T-cell (primary cell): ENCODE data around the gene SEPHS1. TPM values are rescaled to one million over a fixed set of nuclear protein-coding genes. Genes with fewer than 3 reads are reported as not detected.
A peak's percentile ranks its signal among the peaks of the same experiment; 100 is the strongest.
"Not testable (repeated sequence)": the region's sequence is repeated elsewhere in the genome, so short reads cannot be mapped to it uniquely, and the experiment has no call there.

ENCODE experiments used
- ATAC-seq, 4 experiments: fragments of 200-7000 bp in 3 of 4; fragments of 150-1000 bp in 1 of 4; cut with Tn5 transposase; replicated peaks in 1 of 4; 1 replicate in 3 of 4; 2 replicates in 1 of 4; pipeline ENCODE4 v1.10.0; 2021; ENCODE audit warnings: moderate library complexity in 3 of 4, mild to moderate bottlenecking in 2 of 4, moderate number of reproducible peaks in 1 of 4
- CTCF ChIA-PET, 2 donors: fragments of 300-600 bp; sonication (Branson Sonifier 250); formaldehyde crosslinking; loops; one replicate each; lab custom pipeline; 2022; ENCODE audit warnings: antibody characterized with exemption in 2 of 2; lab: Charles Lee
- POLR2A ChIA-PET, 2 donors: fragments of 300-600 bp; sonication (Branson Sonifier 250); formaldehyde crosslinking; loops; one replicate each; lab custom pipeline; 2022; ENCODE audit warnings: antibody characterized with exemption in 2 of 2; lab: Charles Lee
- DNase-seq, 35 experiments: peaks; one replicate each; pipeline versions ENCODE4 v3.0.0 to v3.0.0-alpha.2; 2013 to 2023
- H3K27ac ChIP-seq: one replicate; pipeline ENCODE4 v1.5.1; 2013; ENCODE audit warnings: low read length
- H3K27me3 ChIP-seq, 2 experiments: replicated peaks in 1 of 2; 1 replicate in 1 of 2; 2 replicates in 1 of 2; pipeline versions ENCODE4 v1.6.1 to v1.7.0; 2013; ENCODE audit warnings: low read length in 1 of 2, mixed read lengths in 1 of 2; ENCODE audit not compliant: control insufficient read depth in 2 of 2, insufficient read depth in 2 of 2; ENCODE audit errors: extremely low read depth in 1 of 2
- H3K36me3 ChIP-seq, 2 donors: 1 replicate in 1 of 2; 2 replicates in 1 of 2; pipeline versions ENCODE4 v1.6.1 to v1.7.0; 2013; ENCODE audit warnings: low read length in 1 of 2; ENCODE audit not compliant: control insufficient read depth in 2 of 2, insufficient read depth in 1 of 2; ENCODE audit errors: extremely low read depth in 1 of 2
- H3K4me1 ChIP-seq, 2 experiments: 1 replicate in 1 of 2; 2 replicates in 1 of 2; pipeline versions ENCODE4 v1.6.1 to v1.7.0; 2013; ENCODE audit warnings: low read length in 2 of 2, mixed read lengths in 1 of 2; ENCODE audit not compliant: insufficient read depth in 2 of 2, control insufficient read depth in 1 of 2; ENCODE audit errors: extremely low read depth in 1 of 2
- H3K4me3 ChIP-seq, 2 donors: 1 replicate in 1 of 2; 2 replicates in 1 of 2; pipeline versions ENCODE4 v1.5.1 to v1.7.0; 2013; ENCODE audit warnings: mild to moderate bottlenecking in 2 of 2, low read length in 1 of 2, moderate library complexity in 1 of 2; ENCODE audit not compliant: control insufficient read depth in 1 of 2; ENCODE audit errors: extremely low read depth in 1 of 2
- H3K9me3 ChIP-seq: 2 replicates; pipeline ENCODE4 v1.7.0; 2013
- H3K27ac Mint-ChIP-seq, 2 donors: one replicate each; pipeline ENCODE4 v1.8.0; 2020 to 2021; ENCODE audit warnings: mild to moderate bottlenecking in 2 of 2, mixed read lengths in 2 of 2
- H3K27me3 Mint-ChIP-seq, 2 donors: one replicate each; pipeline ENCODE4 v1.8.0; 2021 to 2022; ENCODE audit warnings: mixed read lengths in 2 of 2
- H3K36me3 Mint-ChIP-seq: one replicate; pipeline ENCODE4 v1.8.0; 2021; ENCODE audit warnings: mixed read lengths
- H3K4me1 Mint-ChIP-seq, 3 donors: one replicate each; pipeline ENCODE4 v1.8.0; 2020 to 2022; ENCODE audit warnings: mixed read lengths in 3 of 3, mild to moderate bottlenecking in 1 of 3
- H3K4me3 Mint-ChIP-seq, 3 donors: one replicate each; pipeline ENCODE4 v1.8.0; 2020 to 2022; ENCODE audit warnings: mild to moderate bottlenecking in 3 of 3, mixed read lengths in 3 of 3, moderate library complexity in 3 of 3
- H3K9me3 Mint-ChIP-seq, 3 donors: one replicate each; pipeline ENCODE4 v1.8.0; 2020 to 2022; ENCODE audit warnings: mixed read lengths in 3 of 3
- WGBS: methylation state at CpG from one replicate; pipeline ENCODE4 v1.1.5; 2013; ENCODE audit warnings: missing lambda C conversion rate; ENCODE audit not compliant: insufficient coverage; 5-methylcytosine and 5-hydroxymethylcytosine counted together
- total RNA-seq, 35 experiments: library from RNA in 6 of 35; stranded (reverse) in 6 of 35; fragments of 120-200 nt in 1 of 35; gene quantifications; one replicate each; pipeline versions ENCODE4 v1.2.1 to v1.2.4 and lab custom pipeline; 2013 to 2026

SEPHS1 gene
- total RNA-seq, 5 donors from 2014 or later (not counting 1 experiment from before 2014, with no cell fraction given): 24.0 to 34.6 (median 29.2) TPM

- H3K27me3 Mint-ChIP-seq, H3K27ac Mint-ChIP-seq, H3K27ac ChIP-seq, ATAC-seq, H3K4me3 ChIP-seq, H3K4me3 Mint-ChIP-seq, H3K9me3 Mint-ChIP-seq, H3K4me1 ChIP-seq, H3K27me3 ChIP-seq, H3K4me1 Mint-ChIP-seq, H3K36me3 ChIP-seq, DNase-seq, H3K9me3 ChIP-seq: not testable (repeated sequence)
- ChIA-PET CTCF (interaction anchor here in 1 of 2 donors (0.7 kb wide), 1 partner anchor 19 kb away, joined by 4 read pairs; no protein-coding TSS in a partner anchor), POLR2A (interaction anchor here in 1 of 2 donors (0.6 kb wide), 1 partner anchor 36 kb away, joined by 3 read pairs; no protein-coding TSS in a partner anchor)
- peaks cover 23% of the 10 kb centered on the region for H3K36me3 Mint-ChIP-seq
- 100% methylated on average over 4 of the region's 6 CpGs for WGBS
Measured at GRCh38 chr10:13282348-13282747, 65.7 kb downstream of the SEPHS1 start.

- Histone ChIP-seq H3K36me3 (peaks cover 2 to 3% of the 10 kb centered on the region in 2 donors), H3K4me3 (no peak overlapping the region), H3K27ac (no peak overlapping the region), H3K27me3 (no peaks in the 10 kb centered on the region), H3K9me3 (no peaks in the 10 kb centered on the region), H3K4me1 (no peaks in the 10 kb centered on the region)
- ChIA-PET POLR2A (interaction anchor here in 1 of 2 donors (0.6 kb wide), 1 partner anchor 12 kb away, joined by 10 read pairs; no protein-coding TSS in a partner anchor), CTCF (interaction anchor here in 1 of 2 donors (0.7 kb wide), 1 partner anchor 9 kb away, joined by 6 read pairs; no protein-coding TSS in a partner anchor)
- Mint-ChIP-seq H3K4me3 (no peak overlapping the region), H3K27ac (no peak overlapping the region), H3K4me1 (peaks cover under 1 to 1% (median 1%) of the 10 kb centered on the region in 3 donors), H3K9me3 (no peaks in the 10 kb centered on the region), H3K27me3 (no peaks in the 10 kb centered on the region), H3K36me3 (peaks cover 12% of the 10 kb centered on the region)
- ATAC-seq (no peak), DNase-seq (no peak)
- 100% methylated on average over 1 of the region's 4 CpGs for WGBS
Measured at GRCh38 chr10:13276749-13277365, 71.2 kb downstream of the SEPHS1 start.

- WGBS: 100% methylated on average over 1 of the region's 11 CpGs
- H3K4me3 ChIP-seq, H3K27ac ChIP-seq, H3K4me1 ChIP-seq, H3K36me3 ChIP-seq, H3K4me1 Mint-ChIP-seq, H3K27ac Mint-ChIP-seq, H3K27me3 Mint-ChIP-seq, H3K9me3 Mint-ChIP-seq, CTCF ChIA-PET, H3K4me3 Mint-ChIP-seq, H3K27me3 ChIP-seq, ATAC-seq, H3K9me3 ChIP-seq, DNase-seq: not testable (repeated sequence)
- H3K36me3 Mint-ChIP-seq: peaks cover 11% of the 10 kb centered on the region
- POLR2A ChIA-PET: interaction anchor here in 1 of 2 donors (0.7 kb wide), 1 partner anchor 250 kb away, joined by 5 read pairs; no protein-coding TSS in a partner anchor
Measured at GRCh38 chr10:13276146-13276545, 71.9 kb downstream of the SEPHS1 start.

GRCh38 chr10:13272164-13272571 lies 75.9 kb downstream of the SEPHS1 start:
- no peaks in the 10 kb centered on the region for H3K9me3 ChIP-seq
- Mint-ChIP-seq H3K36me3 (no peaks in the 10 kb centered on the region), H3K4me3 (no peak overlapping the region), H3K4me1 (peaks cover 8 to 9% (median 9%) of the 10 kb centered on the region in 3 donors), H3K27me3 (no peaks in the 10 kb centered on the region), H3K9me3 (no peaks in the 10 kb centered on the region), H3K27ac (peak overlapping the region in 1 of 2 donors; percentile 62)
- WGBS: 80% methylated on average over 8 of the region's 12 CpGs
- no peaks in the 10 kb centered on the region for H3K36me3 ChIP-seq
- ChIA-PET CTCF (interaction anchor here (0.8 to 1.3 kb wide), 3 partner anchors 30 to 79 kb away, joined by 3 to 5 read pairs (median 4); no protein-coding TSS in a partner anchor), POLR2A (interaction anchor here in 1 of 2 donors (0.9 kb wide), 1 partner anchor 30 kb away, joined by 3 read pairs; no protein-coding TSS in a partner anchor)
- H3K27ac ChIP-seq: no peak overlapping the region
- H3K4me1 ChIP-seq: peaks cover 0 to 6% of the 10 kb centered on the region in 2 experiments
- no peak overlapping the region for H3K4me3 ChIP-seq
- DNase-seq (peak in 1 of 35 experiments; percentile 2), ATAC-seq (peak in 1 of 4 experiments; percentile 4)
- H3K27me3 ChIP-seq: no peaks in the 10 kb centered on the region

GRCh38 chr10:13271552-13272163 lies 76.4 kb downstream of the SEPHS1 start:
- H3K9me3 Mint-ChIP-seq: no peaks in the 10 kb centered on the region
- peak overlapping the region in 1 of 2 donors; percentile 62 for H3K27ac Mint-ChIP-seq
- Histone ChIP-seq H3K4me3 (no peak overlapping the region), H3K27me3 (no peaks in the 10 kb centered on the region), H3K4me1 (peaks cover 0 to 6% of the 10 kb centered on the region in 2 experiments), H3K9me3 (no peaks in the 10 kb centered on the region), H3K36me3 (no peaks in the 10 kb centered on the region), H3K27ac (no peak overlapping the region)
- no peak overlapping the region for H3K4me3 Mint-ChIP-seq
- WGBS: 62% methylated on average over 5 of the region's 14 CpGs
- ATAC-seq (peak; percentile 57 to 82 (median 69)), DNase-seq (peak; percentile 7 to 66 (median 50))
- H3K27me3 Mint-ChIP-seq: no peaks in the 10 kb centered on the region
- ChIA-PET CTCF (interaction anchor here (0.8 to 1.3 kb wide), 3 partner anchors 30 to 80 kb away, joined by 3 to 5 read pairs (median 4); no protein-coding TSS in a partner anchor), POLR2A (interaction anchor here in 1 of 2 donors (0.9 kb wide), 1 partner anchor 30 kb away, joined by 3 read pairs; no protein-coding TSS in a partner anchor)
- H3K36me3 Mint-ChIP-seq: no peaks in the 10 kb centered on the region
- peaks cover 8 to 9% (median 9%) of the 10 kb centered on the region in 3 donors for H3K4me1 Mint-ChIP-seq

- H3K9me3 ChIP-seq: no peaks in the 10 kb centered on the region
- no peaks in the 10 kb centered on the region for H3K9me3 Mint-ChIP-seq
- H3K4me3 Mint-ChIP-seq: no peak overlapping the region
- no peaks in the 10 kb centered on the region for H3K36me3 Mint-ChIP-seq
- 85% methylated on average over 5 of the region's 9 CpGs for WGBS
- ChIA-PET CTCF (no interaction called here), POLR2A (no interaction called here)
- H3K4me1 Mint-ChIP-seq: peaks cover 8 to 9% (median 9%) of the 10 kb centered on the region in 3 donors
- H3K27me3 ChIP-seq: no peaks in the 10 kb centered on the region
- peaks cover 0 to 6% of the 10 kb centered on the region in 2 experiments for H3K4me1 ChIP-seq
- ATAC-seq (no peak), DNase-seq (no peak)
- H3K27ac ChIP-seq: no peak overlapping the region
- peaks cover 1 to 2% of the 10 kb centered on the region in 2 donors for H3K27me3 Mint-ChIP-seq
- no peak overlapping the region for H3K4me3 ChIP-seq
- no peaks in the 10 kb centered on the region for H3K36me3 ChIP-seq
- H3K27ac Mint-ChIP-seq: no peak overlapping the region
Measured at GRCh38 chr10:13270877-13271551, 77.1 kb downstream of the SEPHS1 start.
